ENCODE results near the gene APP.
"Not testable (repeated sequence)": the region's sequence is repeated elsewhere in the genome, so short reads cannot be mapped to it uniquely, and the experiment has no call there.

APP gene

GRCh38 chr21:25925064-25925800, 245.3 kb downstream of the APP start:
- no peak for DNase-seq (ENCODE audit: insufficient read length)
- no peak for TF ChIP-seq POLR2AphosphoS5 (IDR thresholded peaks at IDR 0.05; ENCODE audit: low read depth, low read length)
- no peak for TF ChIP-seq POLR2A (IDR thresholded peaks at IDR 0.05; ENCODE audit: low read depth, low read length)
- no peak for TF ChIP-seq TAF1 (IDR thresholded peaks at IDR 0.05; ENCODE audit: borderline replicate concordance, low read depth, low read length)
- no peak for FAIRE-seq

DNA sequence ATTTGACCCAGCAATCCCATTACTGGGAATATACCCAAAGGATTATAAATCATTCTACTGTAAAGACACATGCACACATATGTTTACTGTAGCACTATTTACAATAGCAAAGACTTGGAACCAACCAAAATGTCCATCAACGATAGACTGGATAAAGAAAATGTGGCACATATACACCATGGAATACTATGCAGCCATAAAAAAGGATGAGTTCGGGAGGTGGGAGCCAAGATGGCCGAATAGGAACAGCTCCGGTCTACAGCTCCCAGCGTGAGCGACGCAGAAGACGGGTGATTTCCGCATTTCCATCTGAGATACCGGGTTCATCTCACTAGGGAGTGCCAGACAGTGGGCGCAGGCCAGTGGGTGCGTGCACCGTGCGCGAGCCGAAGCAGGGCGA, 252.4 kb downstream of the APP start:
- FAIRE-seq; DNase-seq (ENCODE audit: insufficient read length): not testable (repeated sequence)

GRCh38 chr21:25916226-25916625, 254.3 kb downstream of the APP start:
- TF ChIP-seq POLR2AphosphoS5 (IDR thresholded peaks at IDR 0.05; ENCODE audit: low read depth, low read length) (no peak), TAF1 (IDR thresholded peaks at IDR 0.05; ENCODE audit: borderline replicate concordance, low read depth, low read length) (no peak), POLR2A (IDR thresholded peaks at IDR 0.05; ENCODE audit: low read depth, low read length) (no peak)
- FAIRE-seq (no peak), DNase-seq (ENCODE audit: insufficient read length) (no peak)

DNA sequence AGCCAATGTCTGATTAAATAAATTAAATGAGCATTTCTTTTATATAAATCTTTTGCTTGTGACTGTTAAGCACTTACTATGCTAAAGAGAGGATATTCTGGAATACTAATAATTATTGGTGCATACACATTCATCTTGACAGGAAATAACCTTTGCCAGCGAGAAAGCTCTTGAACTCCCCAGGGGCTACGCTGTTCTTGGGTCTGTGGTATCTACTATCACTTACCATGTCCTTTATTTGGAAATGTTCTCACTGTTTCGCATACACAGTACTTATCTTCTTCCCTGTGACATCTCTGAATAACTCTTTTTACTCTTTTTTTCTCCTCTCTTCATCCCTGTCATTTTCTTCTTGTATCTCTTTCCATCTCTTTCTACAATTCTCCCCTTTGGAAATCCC, 257.1 kb downstream of the APP start:
- no peak for FAIRE-seq
- DNase-seq (ENCODE audit: insufficient read length), result no peak
- no peak for TF ChIP-seq POLR2AphosphoS5 (IDR thresholded peaks at IDR 0.05; ENCODE audit: low read depth, low read length)
- no peak for TF ChIP-seq POLR2A (IDR thresholded peaks at IDR 0.05; ENCODE audit: low read depth, low read length)
- no peak for TF ChIP-seq TAF1 (IDR thresholded peaks at IDR 0.05; ENCODE audit: borderline replicate concordance, low read depth, low read length)

DNA sequence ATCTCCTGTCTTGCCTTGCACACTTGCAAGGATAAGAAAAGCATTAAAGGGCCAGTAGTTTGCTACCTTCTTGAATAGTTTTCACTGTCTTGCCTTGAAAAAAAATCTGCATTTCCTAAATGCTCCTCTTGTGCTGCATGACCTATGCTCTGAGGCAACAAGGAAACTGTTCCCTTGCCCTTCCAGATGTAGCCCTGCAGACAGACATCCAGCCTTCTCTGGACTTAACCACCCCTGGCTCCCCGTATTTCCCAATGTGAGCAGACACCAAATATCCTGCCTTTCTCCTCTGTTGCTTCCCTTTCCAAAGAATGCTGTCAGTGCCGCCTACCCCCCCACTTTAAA, 258.2 kb downstream of the APP start:
- TF ChIP-seq POLR2AphosphoS5 (IDR thresholded peaks at IDR 0.05; ENCODE audit: low read depth, low read length) (no peak), POLR2A (IDR thresholded peaks at IDR 0.05; ENCODE audit: low read depth, low read length) (no peak), TAF1 (IDR thresholded peaks at IDR 0.05; ENCODE audit: borderline replicate concordance, low read depth, low read length) (no peak)
- FAIRE-seq, result no peak
- no peak for DNase-seq (ENCODE audit: insufficient read length)

DNA sequence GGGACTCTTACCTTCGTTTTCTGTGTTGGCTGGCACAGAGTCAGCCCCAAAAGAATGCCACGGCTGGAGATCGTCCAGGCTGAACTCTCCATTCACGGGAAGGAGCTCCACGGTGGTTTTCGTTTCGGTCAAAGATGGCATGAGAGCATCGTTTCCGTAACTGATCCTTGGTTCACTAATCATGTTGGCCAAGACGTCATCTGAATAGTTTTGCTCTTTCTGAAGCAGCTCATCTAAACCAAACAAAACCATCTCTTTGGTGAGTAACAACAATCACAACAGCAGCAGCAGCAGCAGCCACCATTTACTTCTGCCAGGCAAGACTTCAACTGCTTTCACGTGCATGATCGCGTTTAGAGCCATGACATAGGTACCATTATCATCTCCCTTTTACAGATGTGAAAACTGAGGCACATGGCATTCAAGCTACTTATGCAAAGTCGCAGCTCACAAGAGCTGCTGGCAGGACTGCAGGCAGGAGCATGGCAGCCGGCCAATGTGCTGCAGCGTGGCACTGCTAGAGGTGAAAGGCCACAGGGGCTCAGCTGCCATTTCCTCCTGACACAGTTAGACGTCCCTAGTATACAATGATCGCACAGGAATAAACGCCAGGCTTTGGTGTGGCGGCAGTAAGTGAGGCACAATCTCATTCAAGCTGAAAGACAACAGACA, 258.7 kb downstream of the APP start:
- DNase-seq (ENCODE audit: insufficient read length), result no peak
- FAIRE-seq, result no peak
- no peak for TF ChIP-seq TAF1 (IDR thresholded peaks at IDR 0.05; ENCODE audit: borderline replicate concordance, low read depth, low read length)
- TF ChIP-seq POLR2A (IDR thresholded peaks at IDR 0.05; ENCODE audit: low read depth, low read length), result no peak
- TF ChIP-seq POLR2AphosphoS5 (IDR thresholded peaks at IDR 0.05; ENCODE audit: low read depth, low read length), result no peak

DNA sequence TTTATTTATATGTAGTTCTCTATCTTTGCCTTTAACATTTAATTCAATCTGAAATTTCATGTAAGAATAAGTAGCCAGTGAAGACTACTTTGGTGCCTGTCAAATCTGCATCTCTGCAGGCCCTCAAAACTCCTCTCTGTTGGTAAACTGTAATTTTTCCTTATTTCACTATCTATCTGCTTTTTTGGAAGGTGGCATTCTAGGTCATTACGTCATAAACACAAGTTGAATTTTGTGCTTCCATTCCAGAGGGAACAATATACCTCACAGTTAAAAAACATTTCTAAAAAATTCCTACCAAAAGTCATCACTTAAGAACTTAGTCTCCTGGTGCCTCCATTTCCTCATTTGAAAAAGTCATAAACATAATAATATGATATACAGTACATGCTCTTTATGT, 259.8 kb downstream of the APP start:
- FAIRE-seq (no peak), DNase-seq (ENCODE audit: insufficient read length) (no peak)
- TF ChIP-seq POLR2AphosphoS5 (IDR thresholded peaks at IDR 0.05; ENCODE audit: low read depth, low read length) (no peak), POLR2A (IDR thresholded peaks at IDR 0.05; ENCODE audit: low read depth, low read length) (no peak)

GRCh38 chr21:25909341-25909740, 261.2 kb downstream of the APP start:
- no peak for TF ChIP-seq POLR2AphosphoS5 (IDR thresholded peaks at IDR 0.05; ENCODE audit: low read depth, low read length)
- no peak for TF ChIP-seq POLR2A (IDR thresholded peaks at IDR 0.05; ENCODE audit: low read depth, low read length)
- no peak for TF ChIP-seq TAF1 (IDR thresholded peaks at IDR 0.05; ENCODE audit: borderline replicate concordance, low read depth, low read length)
- DNase-seq (ENCODE audit: insufficient read length), result no peak
- FAIRE-seq, result no peak

- TF ChIP-seq POLR2A (IDR thresholded peaks at IDR 0.05; ENCODE audit: low read depth, low read length) (no peak), POLR2AphosphoS5 (IDR thresholded peaks at IDR 0.05; ENCODE audit: low read depth, low read length) (no peak), TAF1 (IDR thresholded peaks at IDR 0.05; ENCODE audit: borderline replicate concordance, low read depth, low read length) (no peak)
- FAIRE-seq, result no peak
- DNase-seq (ENCODE audit: insufficient read length), result no peak
These were observed 262.1 kb downstream of the APP start for GRCh38 chr21:25908495-25908894.

- TF ChIP-seq POLR2AphosphoS5 (IDR thresholded peaks at IDR 0.05; ENCODE audit: low read depth, low read length) (no peak), TAF1 (IDR thresholded peaks at IDR 0.05; ENCODE audit: borderline replicate concordance, low read depth, low read length) (no peak), POLR2A (IDR thresholded peaks at IDR 0.05; ENCODE audit: low read depth, low read length) (no peak)
- DNase-seq (ENCODE audit: insufficient read length), result no peak
- FAIRE-seq, result no peak
These were observed 262.8 kb downstream of the APP start for GRCh38 chr21:25907573-25908275.

- FAIRE-seq (no peak), DNase-seq (ENCODE audit: insufficient read length) (no peak)
- TF ChIP-seq POLR2A (IDR thresholded peaks at IDR 0.05; ENCODE audit: low read depth, low read length) (no peak), TAF1 (IDR thresholded peaks at IDR 0.05; ENCODE audit: borderline replicate concordance, low read depth, low read length) (no peak), POLR2AphosphoS5 (IDR thresholded peaks at IDR 0.05; ENCODE audit: low read depth, low read length) (no peak)
These were observed 264.0 kb downstream of the APP start for GRCh38 chr21:25906587-25906986.

DNA sequence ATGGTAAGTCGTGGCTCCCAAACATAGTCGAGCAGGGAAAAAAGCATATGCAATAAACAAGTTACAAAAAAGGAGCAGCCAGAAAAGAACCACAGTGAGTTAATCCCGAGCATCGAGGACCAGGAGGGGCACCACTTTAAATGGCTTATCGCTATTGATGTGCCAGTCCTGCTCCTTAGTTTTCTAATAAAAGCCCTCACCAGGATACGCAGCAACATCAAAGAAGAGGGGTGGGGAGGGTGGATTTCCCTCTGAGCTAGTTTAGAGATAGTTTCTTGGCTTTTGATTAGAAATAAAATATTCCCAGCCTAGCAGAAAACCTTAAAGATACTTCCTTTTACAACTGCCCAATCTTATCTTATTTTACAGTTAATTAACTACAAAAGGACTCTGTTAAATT, 265.4 kb downstream of the APP start:
- no peak for FAIRE-seq
- DNase-seq (ENCODE audit: insufficient read length), result no peak
- TF ChIP-seq POLR2A (IDR thresholded peaks at IDR 0.05; ENCODE audit: low read depth, low read length) (no peak), TAF1 (IDR thresholded peaks at IDR 0.05; ENCODE audit: borderline replicate concordance, low read depth, low read length) (no peak), POLR2AphosphoS5 (IDR thresholded peaks at IDR 0.05; ENCODE audit: low read depth, low read length) (no peak)
